GM21619 (cell line): Measurements from ENCODE around the gene ZNF275.
"Not testable (repeated sequence)": the region's sequence is repeated elsewhere in the genome, so short reads cannot be mapped to it uniquely, and the experiment has no call there.

Experiments used
- ATAC-seq: cut with Tn5 transposase; IDR thresholded peaks from one replicate; pipeline ENCODE4 v1.9.1; 2021; ENCODE audit not compliant: unreplicated experiment

ZNF275 gene

DNA sequence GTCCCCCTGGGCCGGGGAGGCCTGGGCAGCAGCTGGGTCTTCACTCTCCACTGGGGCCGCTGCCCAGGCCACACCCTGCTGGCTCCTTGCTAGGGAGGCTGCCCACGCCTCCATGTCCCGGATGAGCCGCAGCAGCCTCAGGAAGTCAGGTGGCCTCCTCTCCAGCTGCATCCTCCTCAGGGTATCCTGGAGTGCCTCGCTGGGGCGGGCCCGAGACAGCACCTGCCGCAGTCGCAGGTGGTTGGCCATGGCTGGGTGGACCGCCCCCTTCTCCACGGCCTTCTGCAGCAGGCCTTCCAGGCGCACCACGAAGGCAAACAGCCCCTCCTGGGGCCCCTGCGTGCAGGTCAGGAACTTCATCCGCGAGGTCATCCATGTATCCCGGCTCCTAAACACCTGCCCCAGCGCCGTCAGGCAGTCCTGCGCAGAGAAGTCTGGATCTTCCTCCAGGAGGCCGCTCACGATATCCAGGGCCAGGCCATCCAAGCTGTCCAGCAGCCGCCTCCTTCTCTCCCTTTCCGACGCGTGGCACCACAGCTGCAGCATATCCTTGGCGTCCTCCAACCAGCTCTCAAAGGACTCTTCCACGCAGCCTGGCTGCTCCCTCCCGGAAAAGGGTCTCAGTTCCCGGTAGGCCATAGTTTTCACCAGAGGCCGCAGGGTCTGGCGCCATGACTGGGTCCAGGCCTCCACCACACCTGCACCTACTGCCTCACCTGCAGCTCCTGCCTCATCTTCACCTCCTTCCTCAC, 14.5 kb upstream of the ZNF275 start:
- no peak for ATAC-seq

- ATAC-seq = not testable (repeated sequence)
Measured at GRCh38 chrX:153320047-153320443, 13.9 kb upstream of the ZNF275 start.

- no peak for ATAC-seq
Measured at GRCh38 chrX:153320555-153321184, 13.3 kb upstream of the ZNF275 start.

- no peak for ATAC-seq
Measured at GRCh38 chrX:153321381-153322124, 12.4 kb upstream of the ZNF275 start, which contains the start of gene PNMA6F. Gene PNMA6F, minus strand, starts transcription at chrX:153321767. Its CDS starts 1,093 bp downstream, at chrX:153320674.

DNA sequence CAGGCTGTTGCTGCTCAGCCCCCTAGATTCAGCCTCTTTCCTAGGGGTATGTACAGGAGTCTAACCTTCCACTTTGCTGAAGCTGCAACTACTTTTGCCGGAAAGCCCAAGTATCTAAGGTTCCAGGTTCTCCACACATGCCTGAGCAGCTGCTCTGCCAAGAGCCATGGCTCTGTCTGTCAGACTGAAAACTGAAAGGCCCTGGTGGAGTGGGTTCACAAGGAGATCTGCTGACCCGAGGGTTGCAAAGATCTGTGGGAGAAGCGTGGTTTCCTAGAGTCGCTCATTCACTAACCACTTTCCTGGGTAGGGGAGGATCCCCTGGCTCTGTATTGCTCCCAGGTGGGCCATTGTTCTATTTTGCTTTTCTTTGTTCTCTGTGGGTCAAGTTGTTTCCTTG, 6.4 kb upstream of the ZNF275 start:
- ATAC-seq = no peak

DNA sequence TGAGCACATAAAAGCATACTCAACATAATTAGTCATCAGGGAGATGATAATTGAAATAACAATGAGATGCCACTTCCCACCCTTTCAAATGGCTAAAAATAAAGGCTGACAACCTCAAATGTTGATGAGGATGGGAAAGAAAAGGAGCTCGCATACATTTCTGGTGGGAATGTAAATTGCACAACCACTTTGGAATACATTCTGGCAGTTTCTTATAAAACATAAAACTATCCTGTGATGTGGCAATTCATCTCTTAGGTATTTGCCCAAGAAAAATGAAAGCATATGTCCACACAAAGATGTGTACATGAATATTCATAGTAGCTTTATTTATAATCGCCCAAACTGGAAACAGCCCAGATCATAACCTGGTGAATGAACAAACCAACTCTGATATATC, 687 bp upstream of the ZNF275 start:
- no peak for ATAC-seq

- ATAC-seq = no peak
Measured at GRCh38 chrX:153334654-153335295, 822 bp downstream of the ZNF275 start.

DNA sequence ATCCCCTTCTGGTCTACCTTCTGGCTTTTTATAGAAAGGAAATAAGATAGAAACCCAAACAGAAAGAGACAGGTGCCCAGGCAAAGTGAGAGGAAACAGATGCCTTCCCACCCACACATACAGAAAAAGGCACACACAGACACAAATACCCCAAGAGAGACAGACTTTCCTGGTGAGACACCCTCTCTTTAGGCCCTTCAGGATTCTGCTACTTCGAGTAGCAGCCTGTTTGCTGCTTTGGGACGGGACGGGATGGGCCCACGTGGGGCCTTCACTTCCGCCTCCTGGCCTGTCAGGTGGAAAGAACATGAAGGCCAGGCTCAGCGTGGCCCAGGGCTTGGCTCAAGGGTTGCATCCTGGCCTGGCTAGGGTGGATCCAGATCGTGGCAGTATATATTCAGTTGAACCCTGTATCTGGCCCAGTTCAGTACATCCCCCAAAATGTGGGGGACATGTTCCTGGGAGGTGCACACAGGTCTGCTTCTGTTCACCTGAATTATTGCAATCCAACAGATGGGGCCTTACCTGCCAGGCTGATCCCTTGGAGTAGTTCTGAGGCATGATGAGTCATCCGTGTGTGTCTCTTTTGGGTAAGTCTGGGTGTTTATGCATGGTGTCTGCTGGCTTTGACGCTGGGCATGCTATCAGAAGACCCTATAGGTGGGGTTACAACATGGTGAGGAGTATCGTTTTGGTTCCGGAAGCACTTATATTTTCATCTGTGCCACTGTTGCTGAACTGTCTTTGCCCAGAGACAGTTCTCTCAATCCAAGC, 2.4 kb downstream of the ZNF275 start:
- no peak for ATAC-seq

GRCh38 chrX:153336988-153337387, 3.0 kb downstream of the ZNF275 start:
- no peak for ATAC-seq

GRCh38 chrX:153338836-153339235, 4.9 kb downstream of the ZNF275 start:
- no peak for ATAC-seq

GRCh38 chrX:153339662-153340061, 5.7 kb downstream of the ZNF275 start:
- ATAC-seq = no peak

DNA sequence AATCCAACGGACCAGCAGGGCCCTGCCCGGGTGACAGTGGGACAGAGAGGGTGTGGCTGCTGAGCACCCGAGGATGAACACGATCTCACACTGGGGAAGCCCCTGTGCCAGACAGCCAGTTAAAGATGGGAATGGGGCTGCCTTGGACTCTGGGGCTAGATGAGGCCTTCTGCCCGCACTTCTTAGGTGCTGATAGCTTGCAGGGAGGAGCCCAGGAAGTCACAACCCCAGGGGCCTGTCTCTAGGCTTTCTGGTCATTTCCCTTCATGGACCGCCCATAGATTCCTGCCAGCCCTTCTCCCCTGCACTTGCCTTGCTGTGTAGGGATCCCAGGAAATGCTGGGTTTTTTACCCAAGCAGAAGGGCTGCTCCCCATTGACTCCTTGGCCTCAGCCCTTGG, 6.2 kb downstream of the ZNF275 start:
- no peak for ATAC-seq

GRCh38 chrX:153342762-153343558, 9.0 kb downstream of the ZNF275 start:
- no peak for ATAC-seq

GRCh38 chrX:153343674-153344073, 9.7 kb downstream of the ZNF275 start:
- ATAC-seq = no peak

DNA sequence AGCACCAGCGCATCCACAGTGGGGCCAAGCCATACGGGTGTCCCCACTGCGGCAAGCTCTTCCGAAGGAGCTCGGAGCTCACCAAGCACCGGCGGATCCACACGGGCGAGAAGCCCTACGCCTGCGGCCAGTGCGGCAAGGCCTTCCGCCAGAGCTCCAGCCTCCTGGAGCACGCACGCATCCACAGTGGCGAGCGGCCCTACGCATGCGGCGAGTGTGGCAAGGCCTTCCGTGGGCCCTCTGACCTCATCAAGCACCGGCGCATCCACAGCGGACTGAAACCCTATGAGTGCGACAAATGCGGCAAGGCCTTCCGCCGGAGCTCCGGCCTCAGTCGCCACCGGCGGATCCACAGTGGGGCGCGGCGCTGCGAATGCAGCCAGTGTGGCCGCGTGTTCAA, 13.6 kb downstream of the ZNF275 start:
- no peak for ATAC-seq

DNA sequence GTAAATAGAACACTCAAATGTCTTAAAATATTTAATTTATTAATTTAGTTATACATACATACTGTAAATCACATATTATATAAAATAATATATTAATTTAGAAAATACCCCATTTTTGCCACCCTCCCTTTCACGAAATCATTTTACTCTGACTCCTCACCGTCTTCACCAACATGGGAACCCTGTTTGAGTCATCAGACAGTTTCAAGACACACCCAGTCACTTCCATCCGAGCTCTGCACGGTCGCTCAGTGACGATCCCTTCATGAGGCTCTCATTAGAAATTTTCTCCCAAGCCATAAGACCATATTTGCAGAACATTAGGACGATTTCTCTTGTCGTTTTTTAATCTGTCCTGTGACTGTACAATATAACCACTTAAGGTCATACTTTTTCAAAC, 14.5 kb downstream of the ZNF275 start:
- no peak for ATAC-seq

GRCh38 chrX:153349952-153350351, 16.0 kb downstream of the ZNF275 start:
- no peak for ATAC-seq

GRCh38 chrX:153351981-153352380, 18.0 kb downstream of the ZNF275 start:
- ATAC-seq = no peak

DNA sequence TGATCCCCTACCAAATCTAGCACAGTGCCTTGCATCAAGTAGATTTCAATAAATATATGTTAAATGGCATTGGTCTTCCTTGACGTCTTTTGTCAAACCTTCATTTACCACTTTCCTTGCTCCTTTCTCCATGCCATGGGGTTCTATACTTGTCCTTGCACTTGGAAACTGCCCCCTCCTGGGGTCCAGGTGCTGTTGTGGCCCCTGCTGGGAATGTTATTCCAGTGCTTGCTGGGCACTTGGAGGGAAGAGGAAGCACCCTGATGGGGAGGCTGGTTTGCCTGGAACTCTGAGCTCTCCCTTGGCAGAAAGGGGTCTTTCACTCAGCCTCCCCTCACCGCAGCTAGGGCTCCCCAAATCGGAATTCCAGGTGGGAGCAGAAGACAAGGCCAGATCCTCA, 18.9 kb downstream of the ZNF275 start:
- ATAC-seq = no peak

DNA sequence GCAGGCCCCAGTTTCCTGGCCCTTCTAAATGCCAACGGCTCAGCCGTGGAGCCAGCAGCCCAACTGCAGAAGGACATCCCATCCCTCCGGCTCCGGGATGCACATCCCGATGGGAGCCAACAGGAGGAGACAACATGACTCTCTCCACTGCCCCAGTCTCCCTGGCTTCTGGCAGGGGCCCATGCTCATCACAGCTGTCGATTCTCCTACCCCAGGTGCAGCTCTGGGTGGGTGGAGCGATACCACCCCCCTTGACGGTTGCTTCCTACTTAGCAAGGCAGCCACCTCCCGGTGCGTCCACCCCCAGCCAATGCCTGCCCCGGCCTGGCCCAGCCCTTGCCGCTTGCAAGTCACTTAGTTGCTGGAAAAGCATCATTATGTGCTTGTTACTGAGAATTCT, 19.5 kb downstream of the ZNF275 start:
- ATAC-seq = no peak
